C4-2B (cell line): Measurements from ENCODE around the gene CALML4.

ENCODE experiments used
- CTCF ChIP-seq: fragments of 450-650 bp; conservative IDR thresholded peaks from 2 replicates; pipeline ENCODE4 v1.5.1; 2017; ENCODE audit warnings: mild to moderate bottlenecking
- ZFX ChIP-seq: fragments of 450-650 bp; IDR thresholded peaks from 2 replicates; pipeline ENCODE4 v1.6.1; 2017

DNA sequence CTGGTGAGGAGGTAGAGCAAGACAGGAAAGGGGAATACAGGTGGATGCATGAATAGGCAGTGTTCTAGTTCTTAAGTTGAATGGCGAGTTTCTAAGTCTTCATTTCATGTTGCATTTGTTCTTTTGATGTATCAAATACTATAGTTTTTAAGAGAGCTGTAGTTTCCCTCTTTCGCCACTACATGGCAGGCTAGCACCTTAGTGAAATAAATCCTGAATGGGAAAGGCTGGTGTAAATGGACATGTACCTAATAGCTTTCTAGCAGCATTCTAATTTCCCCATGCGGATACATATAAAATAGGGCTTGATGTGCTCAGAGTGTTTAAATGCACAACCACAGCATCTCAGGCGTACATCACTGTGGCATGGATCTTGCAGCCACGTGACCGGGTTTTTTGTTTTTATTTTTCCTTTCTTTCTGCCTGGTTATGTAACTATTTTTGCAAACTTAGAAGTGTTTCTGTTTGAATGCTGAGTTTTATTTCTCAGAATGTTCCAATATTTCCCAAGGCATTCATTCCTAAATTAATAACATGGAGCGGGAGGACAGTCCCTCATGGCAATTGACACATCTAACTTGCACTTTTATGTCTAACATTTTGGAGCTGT lies 47.9 kb upstream of the CALML4 start:
- TF ChIP-seq CTCF = peak; percentile 95
- TF ChIP-seq ZFX = no peak
